Measurements from ENCODE around the gene FTCD.

Gene FTCD

DNA sequence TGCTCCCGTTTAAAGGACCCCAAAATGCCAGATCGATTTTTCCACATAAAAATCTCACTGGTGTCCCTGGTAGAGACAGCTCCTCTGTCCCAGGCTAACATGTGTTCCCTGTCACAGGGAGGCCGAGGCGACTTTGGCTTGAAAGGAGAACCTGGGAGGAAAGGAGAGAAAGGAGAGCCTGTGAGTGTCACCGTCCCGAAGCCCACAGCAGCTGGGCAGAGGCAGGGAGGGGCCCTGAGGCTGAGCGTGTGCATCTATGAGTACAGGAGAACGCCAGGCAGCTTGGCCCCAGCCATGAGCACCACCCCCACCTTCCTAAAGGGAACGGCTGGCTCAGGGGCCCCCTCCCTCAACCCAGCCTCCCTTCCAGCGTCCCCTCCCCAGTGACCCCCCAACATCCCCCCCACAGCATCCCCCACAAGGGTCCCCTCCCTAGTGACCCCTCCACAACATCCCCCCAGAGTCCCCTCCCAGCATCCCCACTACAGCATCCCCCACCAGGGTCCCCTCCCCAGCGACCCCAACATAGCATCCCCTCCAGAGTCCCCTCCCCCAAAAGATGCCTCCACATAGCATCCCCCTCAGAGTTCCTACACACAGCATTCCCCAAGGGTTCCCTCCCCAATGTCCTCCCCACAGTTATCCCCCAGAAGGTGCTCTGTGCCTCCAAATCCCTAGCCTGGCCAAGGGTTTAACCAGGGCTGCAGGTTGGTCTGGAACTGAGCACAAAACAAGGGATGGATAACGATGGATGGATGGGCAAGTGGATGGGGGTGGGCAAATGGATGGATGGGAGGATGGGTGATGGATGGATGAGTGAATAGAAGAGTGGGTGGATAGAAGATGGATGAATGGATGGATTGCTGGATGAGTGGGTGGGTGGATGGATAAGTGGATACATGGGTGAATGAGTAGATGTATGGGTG lies 32.4 kb downstream of the FTCD start:
- DNase-seq (ENCODE audit: low read depth) = no peak

DNA sequence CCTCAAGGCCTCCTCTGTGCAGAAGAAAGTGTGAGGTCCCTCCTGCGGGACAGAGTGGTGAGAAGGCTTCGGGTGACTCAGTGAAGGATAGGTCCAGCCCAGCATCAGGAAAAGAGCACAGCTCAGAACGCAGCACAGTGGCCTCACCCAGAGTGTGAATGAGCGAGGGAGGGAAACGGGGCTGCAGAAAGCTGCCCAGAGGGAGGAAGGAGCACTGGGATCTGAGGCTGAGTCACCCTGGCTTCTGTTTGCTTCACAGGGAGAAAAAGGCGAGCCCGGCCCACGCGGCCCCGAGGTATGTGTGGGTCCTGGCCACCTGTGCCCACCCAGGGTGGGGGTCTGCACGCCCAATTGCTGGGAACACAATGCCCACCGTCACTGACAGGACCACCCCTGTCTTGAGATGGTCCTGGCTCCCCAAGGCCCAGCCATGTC lies 33.1 kb downstream of the FTCD start:
- no peak for DNase-seq (ENCODE audit: low read depth)

- DNase-seq (ENCODE audit: low read depth) = no peak
These were observed 33.8 kb downstream of the FTCD start for GRCh38 chr21:46121286-46122221.

DNA sequence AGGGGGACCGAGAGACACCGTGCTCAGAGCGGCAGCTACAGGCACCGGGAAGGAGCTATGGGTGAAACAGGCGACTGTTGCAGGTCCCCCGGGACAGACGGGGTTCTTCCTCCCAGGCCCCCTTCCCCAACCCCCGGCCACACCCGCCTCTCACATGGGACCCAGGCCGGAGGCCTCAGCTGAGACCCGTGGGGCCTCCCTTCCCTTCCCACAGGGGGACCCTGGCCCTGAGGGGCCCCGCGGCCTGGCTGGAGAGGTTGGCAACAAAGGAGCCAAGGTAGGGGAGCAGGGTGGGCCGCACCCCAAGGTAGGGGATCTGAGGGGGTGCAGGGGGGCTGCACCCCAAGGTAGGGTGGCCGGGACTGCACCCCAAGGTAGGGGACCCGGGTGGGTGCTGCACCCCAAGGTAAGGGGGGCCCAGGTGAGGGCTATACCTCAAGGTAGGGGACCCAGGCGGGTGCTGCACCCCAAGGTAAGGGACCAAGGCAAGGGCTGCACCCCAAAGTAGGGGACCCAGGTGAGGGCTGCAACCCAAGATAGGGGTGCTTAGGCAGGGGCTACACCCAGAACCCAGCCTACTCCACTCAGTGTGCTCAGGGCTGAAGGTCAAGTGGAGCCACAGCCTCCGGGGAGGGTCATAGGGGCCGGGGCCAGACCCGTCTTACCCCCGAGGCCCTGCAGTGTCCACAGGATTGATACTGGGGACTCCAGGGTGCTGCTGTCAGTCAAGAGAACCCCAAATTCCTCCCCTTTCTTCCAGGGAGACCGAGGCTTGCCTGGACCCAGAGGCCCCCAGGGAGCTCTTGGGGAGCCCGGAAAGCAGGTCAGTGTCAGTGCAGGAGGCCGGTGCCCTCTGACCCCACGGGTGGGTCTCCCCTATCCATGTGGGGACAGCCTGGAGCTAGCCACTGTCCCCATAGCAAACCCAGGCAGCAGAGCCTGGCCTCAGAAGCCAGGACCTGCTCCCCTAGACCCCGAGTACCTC lies 34.8 kb downstream of the FTCD start:
- no peak for DNase-seq (ENCODE audit: low read depth)

DNA sequence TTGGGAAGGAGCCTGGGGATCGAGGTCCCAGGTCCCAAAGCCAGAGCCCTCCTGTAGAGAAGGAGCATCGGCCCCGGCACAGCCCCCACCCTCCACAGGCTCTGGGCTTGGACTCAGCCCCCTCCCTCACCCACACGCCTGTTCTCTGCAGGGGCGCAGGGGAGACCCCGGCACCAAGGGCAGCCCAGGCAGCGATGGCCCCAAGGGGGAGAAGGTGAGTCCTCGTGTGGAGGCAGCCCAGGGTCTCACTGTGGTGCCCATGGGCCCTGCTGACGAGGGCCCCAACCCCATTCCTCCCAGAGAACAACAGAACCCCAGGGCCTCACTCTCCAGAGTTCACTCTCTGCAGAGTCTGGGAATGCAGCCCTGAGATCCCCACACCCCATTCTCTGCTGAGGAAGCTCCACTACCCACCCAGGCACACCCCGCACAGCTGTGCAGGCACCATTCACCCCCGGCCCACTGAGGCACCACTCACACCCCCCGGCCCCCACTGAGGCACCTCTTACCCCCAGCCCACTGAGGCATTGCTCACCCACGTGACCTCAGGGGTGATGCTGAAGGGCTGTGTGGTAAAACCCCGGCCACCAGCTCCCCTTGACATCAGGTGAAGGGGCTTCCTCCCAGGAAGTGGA lies 35.6 kb downstream of the FTCD start:
- DNase-seq (ENCODE audit: low read depth) = no peak

DNA sequence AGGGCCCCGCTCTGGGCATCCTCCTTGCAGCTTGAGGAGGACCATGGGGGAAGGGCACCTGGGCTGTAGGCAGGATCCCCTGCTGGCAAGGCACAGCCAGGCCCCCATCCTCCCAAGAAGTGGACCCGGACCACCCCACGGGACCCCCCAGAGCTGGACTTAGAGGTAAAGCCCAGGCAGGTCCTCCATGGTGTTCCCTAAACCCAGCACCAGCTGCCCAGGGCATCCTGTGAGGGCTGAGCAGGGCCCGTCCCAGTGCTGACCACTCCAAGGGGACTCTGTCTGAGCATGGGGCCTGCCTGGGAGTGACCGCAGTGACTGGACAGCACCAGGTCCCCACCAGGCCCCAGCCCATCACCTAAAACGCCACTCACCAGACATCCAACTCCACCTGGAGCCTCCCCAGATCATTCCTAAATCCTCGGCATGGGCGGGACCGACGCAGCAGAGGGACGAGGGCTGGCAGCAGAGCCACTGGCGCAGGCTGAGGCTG lies 36.2 kb downstream of the FTCD start:
- DNase-seq (ENCODE audit: low read depth) = no peak

GRCh38 chr21:46118316-46119143 lies 36.8 kb downstream of the FTCD start:
- no peak for DNase-seq (ENCODE audit: low read depth)

GRCh38 chr21:46117586-46118315 lies 37.6 kb downstream of the FTCD start:
- no peak for DNase-seq (ENCODE audit: low read depth)

GRCh38 chr21:46116776-46117585 lies 38.4 kb downstream of the FTCD start:
- DNase-seq (ENCODE audit: low read depth) = no peak

DNA sequence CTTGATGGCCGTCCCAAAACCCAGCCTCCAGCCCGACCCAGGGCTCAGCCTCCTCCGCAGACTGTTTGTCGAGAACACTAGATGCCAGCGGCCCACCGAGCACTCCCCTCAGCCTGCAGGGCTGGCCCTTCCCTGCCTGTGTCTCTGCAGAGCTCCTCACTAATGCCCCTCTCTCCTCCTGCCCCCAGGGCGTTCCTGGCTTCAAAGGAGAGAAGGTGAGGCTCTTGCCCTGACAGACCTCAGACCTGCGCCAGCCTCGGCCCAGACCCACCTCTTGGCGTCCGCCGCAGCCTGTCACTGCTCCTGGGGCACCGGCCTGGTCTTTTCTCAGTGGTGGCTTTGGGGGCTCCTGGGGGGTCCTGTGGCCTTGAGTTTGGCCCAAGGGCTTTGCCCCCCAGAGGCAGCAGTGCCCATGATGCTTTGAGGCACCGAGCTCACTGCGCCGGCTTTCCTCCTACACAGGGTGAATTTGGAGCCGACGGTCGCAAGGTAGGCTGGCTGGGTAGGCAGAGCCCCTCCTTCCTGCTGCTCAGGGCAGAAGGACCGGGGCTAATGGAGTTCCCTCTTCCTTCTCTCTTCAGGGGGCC lies 39.1 kb downstream of the FTCD start:
- no peak for DNase-seq (ENCODE audit: low read depth)

DNA sequence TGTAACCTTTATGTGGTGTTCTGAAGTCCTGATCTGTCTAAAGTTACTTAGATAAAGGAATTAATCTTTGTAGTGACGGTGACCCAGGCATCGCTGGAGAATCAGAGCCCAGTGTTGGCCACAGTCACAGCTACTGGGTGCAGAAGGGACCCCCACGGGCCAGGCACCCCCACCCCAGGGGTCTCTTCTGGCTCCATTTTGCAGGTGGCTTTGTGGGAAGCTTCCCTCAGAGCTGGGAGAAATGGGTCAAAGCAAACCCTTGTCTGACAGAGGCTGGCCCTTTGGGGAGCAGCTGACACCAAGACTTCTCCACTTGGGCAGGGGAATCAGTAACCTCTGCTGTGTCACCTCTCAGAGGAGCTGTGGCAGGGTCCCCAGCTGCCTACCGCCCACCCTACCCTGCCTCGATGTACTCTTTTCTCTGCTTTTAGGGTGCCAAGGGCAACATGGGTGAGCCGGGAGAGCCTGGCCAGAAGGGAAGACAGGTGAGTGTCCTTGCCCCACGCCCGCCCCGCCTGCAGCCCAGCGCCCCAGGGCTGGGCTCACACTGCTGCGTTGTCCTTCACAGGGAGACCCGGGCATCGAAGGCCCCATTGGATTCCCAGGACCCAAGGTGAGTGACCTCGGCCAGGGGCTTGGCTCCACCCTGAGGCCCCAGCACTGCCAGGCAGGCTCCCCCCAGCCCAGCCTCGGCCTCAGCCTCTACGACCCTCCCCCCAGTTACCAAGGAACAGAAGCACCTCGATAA lies 39.8 kb downstream of the FTCD start:
- no peak for DNase-seq (ENCODE audit: low read depth)

DNA sequence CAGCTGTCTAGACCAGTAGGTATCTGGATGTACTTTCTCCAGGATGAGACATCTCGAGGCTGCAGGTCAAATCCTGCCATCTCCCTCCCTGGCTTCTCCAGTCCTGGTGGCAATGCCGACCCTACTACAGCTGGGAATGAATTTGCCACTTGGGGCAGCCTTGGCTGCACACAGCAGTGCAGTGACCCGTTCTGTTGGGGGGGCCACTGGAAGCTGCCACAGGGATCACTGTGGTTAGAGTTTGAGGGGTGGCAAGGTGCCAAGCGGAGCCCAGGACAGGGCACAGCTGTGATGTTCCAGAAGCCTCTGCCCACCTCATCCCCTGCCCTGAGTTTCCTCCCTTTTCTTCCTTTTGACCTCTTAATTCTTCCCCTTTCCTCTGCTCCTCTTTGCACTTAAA lies 40.4 kb downstream of the FTCD start:
- no peak for DNase-seq (ENCODE audit: low read depth)

DNA sequence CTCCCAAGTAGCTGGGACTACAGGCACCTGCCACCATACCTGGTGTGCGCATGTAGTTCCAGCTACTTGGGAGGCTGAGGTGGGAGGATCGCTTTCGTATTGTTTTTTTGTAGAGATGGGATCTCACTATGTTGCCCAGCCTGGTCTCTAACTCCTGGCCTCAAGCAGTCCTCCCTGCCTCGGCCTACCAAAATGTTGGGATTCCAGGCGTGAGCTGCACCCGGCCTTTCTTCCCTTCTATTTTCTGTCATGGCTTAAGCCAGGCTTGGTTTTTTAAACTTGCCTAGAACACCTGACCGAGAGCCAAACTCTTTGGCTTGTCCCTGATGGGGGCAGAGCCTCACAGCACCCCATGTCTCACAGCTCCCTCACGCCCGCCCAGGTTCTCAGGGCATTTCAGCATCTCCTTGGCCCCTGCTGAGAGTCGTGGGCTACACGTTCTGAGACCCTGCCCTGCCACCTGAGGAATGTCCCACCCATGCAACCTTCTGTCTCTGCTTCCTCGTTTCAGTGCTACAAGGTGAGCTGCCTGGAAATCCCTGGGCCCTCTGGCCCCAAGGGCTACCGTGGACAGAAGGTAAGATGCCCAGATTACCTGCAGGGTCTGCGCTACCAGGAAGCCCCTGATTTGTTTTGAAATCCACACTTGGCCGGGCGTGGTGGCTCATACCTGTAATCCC lies 41.7 kb downstream of the FTCD start:
- DNase-seq (ENCODE audit: low read depth) = no peak

DNA sequence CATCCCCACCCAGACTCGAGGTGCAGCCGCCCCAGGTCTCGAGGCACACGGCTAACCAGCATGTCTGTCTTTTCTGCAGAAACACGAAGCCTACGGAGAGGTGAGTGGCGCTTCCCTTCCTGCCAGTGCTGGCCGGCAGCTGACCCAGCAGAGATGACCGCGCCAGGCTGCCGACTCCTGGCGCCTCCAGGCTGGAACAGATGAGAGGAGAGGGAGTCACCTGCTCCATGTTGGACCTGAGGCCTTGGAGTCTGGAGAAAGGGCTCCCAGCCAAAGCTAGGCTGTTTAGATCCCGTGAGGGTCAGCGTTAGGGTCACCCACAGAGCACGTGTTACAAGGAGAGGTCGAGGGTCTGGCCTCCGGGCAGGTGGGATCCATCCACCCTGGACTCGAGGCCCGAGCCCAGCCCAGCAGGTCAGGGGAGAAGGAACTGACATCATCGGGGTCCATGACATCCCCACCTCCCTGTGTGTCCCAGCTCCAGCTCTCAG lies 42.6 kb downstream of the FTCD start:
- DNase-seq (ENCODE audit: low read depth) = no peak

DNA sequence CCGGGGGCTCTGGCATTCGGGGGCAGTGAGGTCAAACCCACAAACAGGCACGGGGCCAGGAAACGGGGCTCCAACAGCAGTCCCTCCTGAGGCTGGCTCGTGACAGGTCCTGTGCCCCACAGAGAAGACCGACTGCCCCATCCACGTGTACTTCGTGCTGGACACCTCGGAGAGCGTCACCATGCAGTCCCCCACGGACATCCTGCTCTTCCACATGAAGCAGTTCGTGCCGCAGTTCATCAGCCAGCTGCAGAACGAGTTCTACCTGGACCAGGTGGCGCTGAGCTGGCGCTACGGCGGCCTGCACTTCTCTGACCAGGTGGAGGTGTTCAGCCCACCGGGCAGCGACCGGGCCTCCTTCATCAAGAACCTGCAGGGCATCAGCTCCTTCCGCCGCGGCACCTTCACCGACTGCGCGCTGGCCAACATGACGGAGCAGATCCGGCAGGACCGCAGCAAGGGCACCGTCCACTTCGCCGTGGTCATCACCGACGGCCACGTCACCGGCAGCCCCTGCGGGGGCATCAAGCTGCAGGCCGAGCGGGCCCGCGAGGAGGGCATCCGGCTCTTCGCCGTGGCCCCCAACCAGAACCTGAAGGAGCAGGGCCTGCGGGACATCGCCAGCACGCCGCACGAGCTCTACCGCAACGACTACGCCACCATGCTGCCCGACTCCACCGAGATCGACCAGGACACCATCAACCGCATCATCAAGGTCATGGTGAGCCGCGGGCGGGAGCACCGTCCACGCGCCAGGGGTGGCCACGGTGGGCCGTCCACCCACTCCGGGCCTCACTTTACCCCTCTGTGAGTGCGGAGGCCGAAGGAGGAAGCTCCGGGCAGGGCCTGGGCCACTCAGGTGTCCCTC lies 43.3 kb downstream of the FTCD start:
- no peak for DNase-seq (ENCODE audit: low read depth)

DNA sequence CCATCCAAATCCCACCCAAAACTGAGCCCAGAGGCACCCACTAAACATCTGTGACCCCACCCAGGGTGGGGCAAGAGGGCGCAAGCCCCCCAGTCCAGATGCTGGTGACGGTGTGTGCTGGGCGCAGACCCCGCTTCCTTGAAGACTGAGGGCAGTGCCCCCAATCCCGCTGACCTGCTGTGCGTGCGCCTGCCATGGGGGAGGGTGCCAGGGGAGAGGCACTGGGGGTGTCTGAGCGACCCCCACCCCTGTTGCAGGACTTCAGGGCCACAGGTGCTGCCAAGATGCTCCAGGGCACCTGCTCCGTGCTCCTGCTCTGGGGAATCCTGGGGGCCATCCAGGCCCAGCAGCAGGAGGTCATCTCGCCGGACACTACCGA lies 44.2 kb downstream of the FTCD start:
- DNase-seq (ENCODE audit: low read depth) = no peak
